ENCODE results near the gene GTF3C1. TPM values are rescaled to one million over a fixed set of nuclear protein-coding genes. Genes with fewer than 3 reads are reported as not detected.

The GTF3C1 gene
- total and polyA plus RNA-seq, 2 of the 8 experiments (the other 6 are each of a cell fraction or from before 2014, with no cell fraction given) = 89.3 to 126 TPM

DNA sequence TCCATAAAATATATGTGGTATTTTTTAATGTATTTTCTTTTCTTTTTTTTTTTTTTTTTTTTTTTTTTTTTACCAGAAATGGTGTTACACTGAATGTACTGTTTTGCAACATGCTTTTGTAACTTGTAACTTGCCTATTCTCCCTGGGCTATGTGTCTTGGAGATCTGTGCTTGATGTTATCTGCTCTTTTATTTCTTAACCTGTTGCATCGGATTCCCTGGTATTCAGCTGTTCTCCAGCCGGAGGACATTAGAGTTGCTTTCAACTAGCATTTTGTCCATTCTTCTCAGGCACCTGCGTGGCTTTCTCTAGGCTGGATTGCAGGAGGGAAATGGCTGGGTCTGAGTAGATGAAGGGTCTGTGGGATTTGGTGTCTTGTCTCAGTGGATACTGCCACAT lies 47.6 kb upstream of the GTF3C1 start:
- no peak overlapping the region for H3K23ac ChIP-seq (ENCODE audit: insufficient read length)
- no peak for DNase-seq (ENCODE audit: low read depth in 1 of 2, low spot score in 2 of 2)
- H3K4me3 ChIP-seq (ENCODE audit: extremely low read depth in 1 of 4, insufficient read depth in 2 of 4, low read depth in 3 of 4, low read length in 4 of 4) = no peak overlapping the region
- no peaks in the 10 kb centered on the region for H3K23me2 ChIP-seq (ENCODE audit: low read depth, low read length)
- no peaks in the 10 kb centered on the region for H3K79me2 ChIP-seq (ENCODE audit: control insufficient read depth in 1 of 2, insufficient read depth in 2 of 2, low read length in 2 of 2)
- H4K5ac ChIP-seq (ENCODE audit: insufficient read length, low read depth, low read length) = no peak overlapping the region
- no peak overlapping the region for H2BK15ac ChIP-seq (ENCODE audit: low read length)
- no peak overlapping the region for H2BK20ac ChIP-seq (ENCODE audit: low read length)
- POLR2A ChIA-PET (ENCODE audit: partially characterized antibody) = no interaction called here
- no peak overlapping the region for H2BK5ac ChIP-seq (ENCODE audit: low read depth, low read length)
- WGBS, 2 experiments (ENCODE audit: extremely low coverage in 1 of 2, insufficient coverage in 1 of 2, insufficient read length in 1 of 2, insufficient replicate concordance in 2 of 2, low coverage in 1 of 2, low lambda C conversion rate in 2 of 2, missing lambda C conversion rate in 1 of 2) = 88% methylated on average over 3 of the region's 3 CpGs; no CpG with 5 or more reads in 1 of the 2 experiments
- peaks cover 0 to 21% (median 8%) of the 10 kb centered on the region in 4 experiments; a peak in 6 of 7 replicates for H3K4me1 ChIP-seq (replicated peaks in 1 of 4; ENCODE audit: control insufficient read depth in 3 of 4, insufficient read depth in 4 of 4, low read length in 3 of 4)
- H4K8ac ChIP-seq (ENCODE audit: extremely low read depth, insufficient read depth, low read length) = no peak overlapping the region
- H3K36me3 ChIP-seq (ENCODE audit: control insufficient read depth in 2 of 4, insufficient read depth in 4 of 4, low read length in 3 of 4) = no peaks in the 10 kb centered on the region
- no peaks in the 10 kb centered on the region for H4K20me1 ChIP-seq (replicated peaks in 1 of 2; ENCODE audit: control insufficient read depth in 1 of 2, insufficient read depth in 2 of 2, low read length in 2 of 2)
- CTCF ChIA-PET (ENCODE audit: partially characterized antibody) = interaction anchor here (1.0 to 1.8 kb wide), 4 partner anchors 12 to 42 kb away, joined by 3 to 7 read pairs (median 4); no protein-coding TSS in a partner anchor
- no peak overlapping the region for H3K4me2 ChIP-seq (ENCODE audit: insufficient read depth in 1 of 2, low read depth in 2 of 2, low read length in 2 of 2)
- no peak overlapping the region for H3K14ac ChIP-seq (ENCODE audit: insufficient read length)
- no peak overlapping the region for H2AFZ ChIP-seq (ENCODE audit: low read length)
- H3K27ac ChIP-seq (ENCODE audit: low read depth, low read length) = no peak overlapping the region
- no peak for TF ChIP-seq HDAC2 (IDR thresholded peaks at IDR 0.05; ENCODE audit: borderline replicate concordance in 1 of 2, low read depth in 2 of 2, low read length in 2 of 2)
- TF ChIP-seq TBP (IDR thresholded peaks at IDR 0.05; ENCODE audit: low read depth, low read length) = no peak
- no peak for TF ChIP-seq RNF2 (IDR thresholded peaks at IDR 0.05; ENCODE audit: borderline replicate concordance, low read depth, low read length, missing control alignments, poor library complexity, severe bottlenecking)
- no peak for TF ChIP-seq EP300 (IDR thresholded peaks at IDR 0.05; ENCODE audit: borderline replicate concordance in 1 of 2, low read depth in 2 of 2, low read length in 2 of 2)
- TF ChIP-seq GABPA (IDR thresholded peaks at IDR 0.05; ENCODE audit: borderline replicate concordance, insufficient read depth, low read length) = no peak
- H4K91ac ChIP-seq (replicated peaks; ENCODE audit: insufficient read length, low read length) = no peak overlapping the region
- no peaks in the 10 kb centered on the region for H3K9me3 ChIP-seq (ENCODE audit: insufficient read depth in 2 of 2, low read depth in 1 of 2, low read length in 1 of 2)
- no peak overlapping the region for H2BK120ac ChIP-seq (replicated peaks; ENCODE audit: low read depth, low read length)
- no peaks in the 10 kb centered on the region for H3K79me1 ChIP-seq (ENCODE audit: low read depth, low read length)
- no peak overlapping the region for H3K4ac ChIP-seq (replicated peaks; ENCODE audit: insufficient read length, low read depth, low read length)
- H3K56ac ChIP-seq (replicated peaks; ENCODE audit: insufficient read length, low read depth, low read length) = no peak overlapping the region
- H2AK5ac ChIP-seq (ENCODE audit: low read depth, low read length) = no peak overlapping the region
- H3K9ac ChIP-seq (replicated peaks in 1 of 4; ENCODE audit: extremely low read depth in 1 of 4, low read depth in 3 of 4, low read length in 3 of 4) = no peak overlapping the region
- H2BK12ac ChIP-seq (ENCODE audit: low read depth, low read length) = no peak overlapping the region
- no peak for FAIRE-seq
- H3K27me3 ChIP-seq (replicated peaks in 1 of 4; ENCODE audit: control insufficient read depth in 3 of 4, extremely low read depth in 1 of 4, insufficient read depth in 3 of 4, low read length in 3 of 4) = no peaks in the 10 kb centered on the region
- H3K18ac ChIP-seq (ENCODE audit: extremely low read depth, low read length) = no peak overlapping the region
